ENCODE results near the gene PREX1. TPM values are rescaled to one million over a fixed set of nuclear protein-coding genes. Genes with fewer than 3 reads are reported as not detected.

PREX1 gene
- total RNA-seq, 1 experiment from 2014 or later: 3.3 TPM

GRCh38 chr20:48841875-48842529 is 14.2 kb upstream of the PREX1 start:
- Histone ChIP-seq H3F3A (ENCODE audit: insufficient read depth, low read depth) (peaks cover 15% of the 10 kb centered on the region), H3K27ac (peak overlapping the region; percentile 62), H3K36me3 (ENCODE audit: low read depth) (no peaks in the 10 kb centered on the region), H3K4me2 (peak overlapping the region; percentile 40), H3K79me2 (ENCODE audit: low read depth) (no peaks in the 10 kb centered on the region), H3K9me3 (ENCODE audit: insufficient read depth, low read depth) (no peaks in the 10 kb centered on the region), H2AFZ (no peak overlapping the region), H4K20me1 (ENCODE audit: insufficient read depth) (no peaks in the 10 kb centered on the region), H3K4me1 (replicated peaks; ENCODE audit: insufficient read depth) (peaks cover 14% of the 10 kb centered on the region), H3K4me3 (no peak overlapping the region), H3K27me3 (ENCODE audit: insufficient read depth, low read depth) (no peaks in the 10 kb centered on the region), H3K9me2 (ENCODE audit: insufficient read depth) (no peaks in the 10 kb centered on the region)
- BruUV-seq (replicated peaks): no TSS peak
- TF ChIP-seq, protein P1, sequence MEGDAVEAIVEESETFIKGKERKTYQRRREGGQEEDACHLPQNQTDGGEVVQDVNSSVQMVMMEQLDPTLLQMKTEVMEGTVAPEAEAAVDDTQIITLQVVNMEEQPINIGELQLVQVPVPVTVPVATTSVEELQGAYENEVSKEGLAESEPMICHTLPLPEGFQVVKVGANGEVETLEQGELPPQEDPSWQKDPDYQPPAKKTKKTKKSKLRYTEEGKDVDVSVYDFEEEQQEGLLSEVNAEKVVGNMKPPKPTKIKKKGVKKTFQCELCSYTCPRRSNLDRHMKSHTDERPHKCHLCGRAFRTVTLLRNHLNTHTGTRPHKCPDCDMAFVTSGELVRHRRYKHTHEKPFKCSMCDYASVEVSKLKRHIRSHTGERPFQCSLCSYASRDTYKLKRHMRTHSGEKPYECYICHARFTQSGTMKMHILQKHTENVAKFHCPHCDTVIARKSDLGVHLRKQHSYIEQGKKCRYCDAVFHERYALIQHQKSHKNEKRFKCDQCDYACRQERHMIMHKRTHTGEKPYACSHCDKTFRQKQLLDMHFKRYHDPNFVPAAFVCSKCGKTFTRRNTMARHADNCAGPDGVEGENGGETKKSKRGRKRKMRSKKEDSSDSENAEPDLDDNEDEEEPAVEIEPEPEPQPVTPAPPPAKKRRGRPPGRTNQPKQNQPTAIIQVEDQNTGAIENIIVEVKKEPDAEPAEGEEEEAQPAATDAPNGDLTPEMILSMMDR (conservative IDR thresholded peaks at IDR 0.05): no peak
- no peak for TF ChIP-seq EZH2 (IDR thresholded peaks at IDR 0.05; ENCODE audit: low read depth)
- intact Hi-C loops (cut with micrococcal nuclease; ENCODE audit: unreplicated experiment): no loop called here
- CTCF ChIA-PET: no interaction called here
- DNase-seq: peak; percentile 37 to 87
- POLR2A ChIA-PET (ENCODE audit: unreplicated experiment): interaction anchor here (1.1 kb wide), 1 partner anchor 55 kb away, joined by 3 read pairs; no protein-coding TSS in a partner anchor

DNA sequence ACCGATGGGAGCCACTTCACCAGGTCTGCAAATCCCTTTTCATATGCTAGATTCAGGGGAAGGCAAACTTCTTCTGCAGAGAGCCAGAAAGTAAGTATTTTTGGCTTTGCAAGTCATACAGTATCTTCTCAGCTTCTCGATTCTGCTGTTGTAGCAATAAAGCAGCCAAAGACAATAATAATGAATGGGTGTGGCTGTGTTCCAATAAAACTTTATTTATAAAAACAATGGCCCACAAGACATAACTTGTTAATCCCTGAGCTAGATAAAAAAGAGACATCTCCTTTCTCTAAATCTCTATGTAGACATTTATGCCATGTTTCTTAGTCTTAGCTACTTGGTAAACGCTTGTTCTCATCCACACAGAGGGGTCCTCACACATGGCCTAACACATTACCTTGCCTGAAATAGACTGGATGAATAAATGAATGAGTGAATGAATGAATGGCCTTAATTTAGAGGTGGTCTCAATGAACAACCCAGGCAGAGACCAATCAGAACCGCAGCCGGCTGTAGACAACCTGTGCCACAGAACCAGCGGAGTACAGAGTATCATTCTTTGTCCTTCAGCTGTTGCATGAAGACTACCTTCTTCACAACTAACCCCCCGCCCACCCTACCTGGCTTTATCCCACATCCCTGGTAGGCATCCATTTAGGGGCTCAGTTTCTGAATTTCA is 13.5 kb upstream of the PREX1 start:
- intact Hi-C loops (cut with micrococcal nuclease; ENCODE audit: unreplicated experiment): no loop called here
- Histone ChIP-seq H4K20me1 (ENCODE audit: insufficient read depth) (no peaks in the 10 kb centered on the region), H3K9me2 (ENCODE audit: insufficient read depth) (no peaks in the 10 kb centered on the region), H3K36me3 (ENCODE audit: low read depth) (no peaks in the 10 kb centered on the region), H3K4me3 (no peak overlapping the region), H3K9me3 (ENCODE audit: insufficient read depth, low read depth) (no peaks in the 10 kb centered on the region), H3K27me3 (ENCODE audit: insufficient read depth, low read depth) (no peaks in the 10 kb centered on the region), H2AFZ (no peak overlapping the region), H3F3A (ENCODE audit: insufficient read depth, low read depth) (peaks cover 15% of the 10 kb centered on the region), H3K4me1 (replicated peaks; ENCODE audit: insufficient read depth) (peaks cover 14% of the 10 kb centered on the region), H3K4me2 (peak overlapping the region; percentile 40), H3K79me2 (ENCODE audit: low read depth) (no peaks in the 10 kb centered on the region), H3K27ac (no peak overlapping the region)
- ChIA-PET POLR2A (ENCODE audit: unreplicated experiment) (interaction anchor here (1.1 kb wide), 1 partner anchor 56 kb away, joined by 3 read pairs; no protein-coding TSS in a partner anchor), CTCF (no interaction called here)
- DNase-seq: no peak
- BruUV-seq (replicated peaks): no TSS peak
- no peak for TF ChIP-seq EZH2 (IDR thresholded peaks at IDR 0.05; ENCODE audit: low read depth)
- TF ChIP-seq, protein P1 (conservative IDR thresholded peaks at IDR 0.05): no peak

DNA sequence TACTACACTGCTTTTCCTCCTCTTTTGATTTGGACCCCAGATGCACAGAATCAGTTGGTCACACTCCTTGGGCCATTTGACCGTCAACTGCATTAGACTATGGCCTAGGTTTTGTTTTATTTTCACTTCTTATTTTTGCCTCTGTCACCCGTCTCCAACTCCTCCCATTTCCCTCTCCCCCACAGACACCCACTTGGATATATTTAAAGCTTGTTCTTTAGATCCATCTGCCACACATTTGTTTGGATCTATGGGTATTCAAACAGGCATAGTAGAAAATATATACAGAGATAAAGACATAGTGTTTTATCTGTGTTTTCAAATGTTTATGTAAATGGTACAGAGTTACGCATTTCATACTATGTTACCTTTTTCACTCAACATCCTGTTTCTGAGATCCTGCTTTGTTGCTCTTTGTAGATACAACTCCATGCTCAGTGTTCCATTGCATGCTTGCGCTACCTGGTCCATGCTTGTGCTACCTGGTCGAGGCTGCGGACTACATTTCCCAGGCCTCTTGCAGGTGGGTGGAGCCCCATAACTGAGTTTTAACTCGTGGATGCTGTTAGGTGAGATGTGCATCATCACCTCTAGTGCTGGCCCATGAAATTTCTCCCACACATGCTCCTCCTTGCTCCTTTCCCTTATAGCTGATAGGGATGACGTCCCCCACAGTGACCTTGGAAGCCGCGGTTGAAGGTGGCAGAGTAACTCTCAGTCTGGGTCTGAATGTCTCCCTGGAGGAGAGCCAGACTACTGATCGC is 11.5 kb upstream of the PREX1 start:
- Histone ChIP-seq H2AFZ (no peak overlapping the region), H3F3A (ENCODE audit: insufficient read depth, low read depth) (peaks cover 15% of the 10 kb centered on the region), H3K27ac (no peak overlapping the region), H3K27me3 (ENCODE audit: insufficient read depth, low read depth) (no peaks in the 10 kb centered on the region), H3K4me2 (no peak overlapping the region), H3K36me3 (ENCODE audit: low read depth) (no peaks in the 10 kb centered on the region), H4K20me1 (ENCODE audit: insufficient read depth) (no peaks in the 10 kb centered on the region), H3K4me1 (replicated peaks; ENCODE audit: insufficient read depth) (peaks cover 14% of the 10 kb centered on the region), H3K4me3 (no peak overlapping the region), H3K9me2 (ENCODE audit: insufficient read depth) (no peaks in the 10 kb centered on the region), H3K9me3 (ENCODE audit: insufficient read depth, low read depth) (no peaks in the 10 kb centered on the region), H3K79me2 (ENCODE audit: low read depth) (no peaks in the 10 kb centered on the region)
- ChIA-PET CTCF (no interaction called here), POLR2A (ENCODE audit: unreplicated experiment) (interaction anchor here (0.6 kb wide), 1 partner anchor 8 kb away, joined by 3 read pairs; no protein-coding TSS in a partner anchor)
- TF ChIP-seq, protein P1 (conservative IDR thresholded peaks at IDR 0.05): no peak
- TF ChIP-seq EZH2 (IDR thresholded peaks at IDR 0.05; ENCODE audit: low read depth): no peak
- intact Hi-C loops (cut with micrococcal nuclease; ENCODE audit: unreplicated experiment): no loop called here
- DNase-seq: no peak
- no TSS peak for BruUV-seq (replicated peaks)

All from PC-9 (cell line).